MG63 (cell line): Measurements from ENCODE around the gene DYNLT2. TPM values are rescaled to one million over a fixed set of nuclear protein-coding genes. Genes with fewer than 3 reads are reported as not detected.

ENCODE experiments used
- DNase-seq: peaks from one replicate; pipeline ENCODE4 v3.0.0-alpha.2; 2020
- H3K27me3 ChIP-seq: fragments of 250-450 bp; sonication (Bioruptor Pico); 2 replicates; pipeline ENCODE4 v1.5.1; 2020; ENCODE audit warnings: mild to moderate bottlenecking, moderate library complexity
- H3K36me3 ChIP-seq: fragments of 250-450 bp; sonication (Bioruptor Pico); 2 replicates; pipeline ENCODE4 v1.5.1; 2020; ENCODE audit warnings: mild to moderate bottlenecking, moderate library complexity
- H3K4me3 ChIP-seq: fragments of 250-450 bp; sonication (Bioruptor Pico); 2 replicates; pipeline ENCODE4 v1.5.1; 2020; ENCODE audit warnings: mild to moderate bottlenecking, moderate library complexity
- H3K9me3 ChIP-seq: fragments of 250-450 bp; sonication (Bioruptor Pico); 2 replicates; pipeline ENCODE4 v1.5.1; 2020; ENCODE audit warnings: mild to moderate bottlenecking, moderate library complexity
- total RNA-seq: library from RNA; depleted of rRNA; stranded (reverse); fragments of >200 nt; shearing (Covaris generic); gene quantifications from 2 replicates; pipeline ENCODE4 v1.2.3, GENCODE V29; 2014; ENCODE audit warnings: low replicate concordance; rRNA removed

DYNLT2 gene
- total RNA-seq = 0.10 TPM in 1 of 2 replicates, not detected in the other

DNA sequence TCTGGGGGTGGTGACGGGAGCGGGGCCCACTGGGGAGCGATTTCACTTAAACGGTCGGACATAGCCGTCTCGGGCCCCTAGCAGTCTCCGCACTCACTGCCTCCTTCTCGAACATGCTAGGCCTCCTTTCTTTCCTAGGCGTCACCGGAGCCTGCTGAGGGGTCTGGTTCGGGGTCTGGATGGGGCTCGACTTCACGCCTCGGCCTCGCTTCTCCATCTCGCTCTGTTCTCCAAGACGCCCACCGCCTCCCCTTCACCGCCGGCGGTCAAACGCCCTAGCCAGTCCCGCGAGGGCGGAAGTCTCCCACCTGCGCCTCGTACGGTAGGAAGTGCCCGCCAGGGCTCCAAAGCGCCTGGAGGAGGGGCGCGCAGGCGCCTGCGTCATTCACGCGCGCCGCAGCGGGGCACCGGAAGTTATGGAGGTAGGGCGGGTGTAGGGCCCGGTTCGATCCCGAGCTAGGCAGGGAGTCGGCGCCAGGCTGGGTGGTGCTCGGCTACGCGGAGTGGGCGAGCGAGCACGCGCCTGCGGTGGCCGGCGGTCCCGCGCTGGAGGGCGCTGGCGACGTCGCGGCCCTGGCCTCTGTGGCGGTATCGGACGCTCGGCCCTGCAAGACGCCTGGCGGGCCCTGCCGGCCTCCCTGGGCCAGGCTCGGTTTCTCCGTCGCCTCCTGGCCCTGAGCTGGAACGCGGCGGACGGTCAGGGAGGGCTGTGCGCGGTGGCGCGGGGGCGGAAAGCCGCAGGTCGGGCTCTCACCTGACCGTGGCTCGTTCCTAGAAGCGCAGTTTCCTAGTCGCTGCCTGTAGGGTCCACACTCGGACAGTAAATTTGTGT is at the start of gene DYNLT2, which contains the start of gene ERMARD:
Gene DYNLT2 (minus strand): TSS at position 331 of the 832 bp plus-strand sequence. CDS start 114 bp downstream, at position 217.
Gene ERMARD (plus strand): TSS at position 381 of the 832 bp plus-strand sequence. CDS start 36 bp downstream, at position 417.
- H3K9me3 ChIP-seq = no peaks in the 10 kb centered on the region
- H3K27me3 ChIP-seq = no peaks in the 10 kb centered on the region
- peaks cover 12% of the 10 kb centered on the region for H3K36me3 ChIP-seq
- DNase-seq = peak; percentile 93
- peak within 1 kb of the TSS; percentile 72 for H3K4me3 ChIP-seq

DNA sequence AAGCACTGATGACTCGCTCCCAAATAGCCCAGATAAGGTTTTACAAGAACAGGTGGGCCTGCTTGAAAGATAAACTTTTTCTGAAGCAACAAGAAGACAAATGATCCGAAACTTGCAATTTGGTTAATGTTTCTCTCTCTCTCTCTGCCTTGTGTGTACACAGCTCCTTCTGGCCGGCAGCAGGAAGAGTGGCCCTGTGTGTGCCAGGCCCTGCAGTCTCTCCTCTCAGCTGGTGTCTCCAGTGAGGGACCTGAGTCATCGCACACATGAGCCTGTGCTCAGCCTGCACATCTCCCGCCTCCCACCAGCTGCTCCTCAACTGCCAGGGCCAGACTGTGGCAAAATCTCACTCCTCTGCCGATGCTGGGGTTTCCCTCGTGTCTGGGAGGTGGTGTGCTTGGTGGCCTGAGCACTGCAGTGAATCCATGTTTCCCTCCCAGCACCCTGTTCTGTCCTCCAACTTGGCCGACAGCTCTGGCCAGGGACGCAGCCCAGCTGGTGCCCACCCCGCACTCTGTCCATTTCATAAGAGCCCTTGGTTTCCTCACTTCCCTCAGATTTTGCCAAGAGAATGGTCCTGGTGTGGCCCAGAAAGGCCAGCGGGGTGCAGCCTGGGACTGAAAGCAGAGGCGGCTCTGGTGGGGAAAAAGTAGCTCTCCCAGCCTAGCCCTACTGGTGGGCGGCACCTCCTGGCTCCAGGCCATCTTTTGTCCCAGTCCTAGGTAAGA is 49.5 kb upstream of the DYNLT2 start:
- DNase-seq = peak; percentile 82
- H3K9me3 ChIP-seq = no peaks in the 10 kb centered on the region
- H3K36me3 ChIP-seq = no peaks in the 10 kb centered on the region
- peaks cover 3% of the 10 kb centered on the region for H3K27me3 ChIP-seq
- H3K4me3 ChIP-seq = no peak overlapping the region

GRCh38 chr6:169800116-169800667 is 48.8 kb upstream of the DYNLT2 start:
- no peaks in the 10 kb centered on the region for H3K9me3 ChIP-seq
- H3K36me3 ChIP-seq = no peaks in the 10 kb centered on the region
- peaks cover 3% of the 10 kb centered on the region for H3K27me3 ChIP-seq
- H3K4me3 ChIP-seq = no peak overlapping the region
- no peak for DNase-seq

DNA sequence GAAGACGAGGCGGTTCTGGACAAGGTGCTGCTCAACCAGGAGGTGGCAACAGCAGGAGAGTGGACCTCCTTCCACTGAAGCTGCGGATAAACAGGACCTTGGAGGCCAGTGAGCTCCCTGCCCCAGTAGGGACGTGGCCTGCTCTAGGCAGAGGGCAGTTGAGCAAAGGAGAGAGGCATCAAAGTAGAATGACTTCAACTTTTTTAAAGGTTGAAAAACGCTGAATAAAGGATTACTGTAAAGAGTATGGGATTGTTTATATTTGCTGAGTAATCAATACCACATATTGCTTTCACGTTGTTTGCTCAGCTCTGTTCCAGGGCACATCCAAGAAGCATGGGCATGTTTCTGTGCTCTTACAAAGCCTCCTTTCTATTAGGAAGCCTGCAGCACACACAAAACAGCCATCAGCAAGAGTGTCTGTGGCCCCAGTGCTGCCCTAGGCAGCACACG is 48.1 kb upstream of the DYNLT2 start:
- Histone ChIP-seq H3K9me3 (no peaks in the 10 kb centered on the region), H3K36me3 (no peaks in the 10 kb centered on the region), H3K4me3 (no peak overlapping the region), H3K27me3 (no peaks in the 10 kb centered on the region; the same call in none of the 2 replicates)
- DNase-seq = no peak

DNA sequence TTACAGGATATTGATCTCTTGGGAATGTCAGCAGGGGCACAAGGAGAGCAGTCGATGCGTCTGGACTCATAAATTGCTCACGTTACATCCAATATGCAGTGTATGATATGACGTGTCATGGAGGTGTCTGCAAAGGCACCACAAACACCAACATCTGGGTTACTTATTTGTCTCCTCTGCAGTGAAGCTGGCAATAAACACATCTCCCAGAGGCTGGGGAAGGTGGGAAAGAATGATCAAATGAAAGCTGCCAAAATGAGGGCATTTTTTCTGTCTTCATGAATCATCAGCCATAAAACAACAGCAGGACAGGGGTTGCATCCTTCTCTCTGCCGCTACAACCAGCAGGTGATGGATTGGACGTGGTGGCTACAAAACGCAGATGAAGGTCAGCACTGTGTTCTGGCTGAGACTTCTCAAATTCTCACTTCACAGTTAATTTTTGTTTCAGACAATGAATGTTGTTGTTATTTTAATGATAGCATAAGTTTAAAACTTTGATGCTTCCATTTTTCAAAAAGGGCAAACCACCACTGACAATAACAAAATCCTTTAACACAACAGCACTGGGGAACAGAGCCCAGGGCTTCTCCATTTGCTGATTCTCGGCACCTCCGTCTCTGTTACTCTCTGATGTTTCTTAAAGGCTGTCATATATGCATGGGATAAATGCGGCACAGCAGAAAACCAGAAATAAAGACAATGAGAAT is 47.5 kb upstream of the DYNLT2 start:
- Histone ChIP-seq H3K4me3 (no peak overlapping the region), H3K9me3 (no peaks in the 10 kb centered on the region), H3K27me3 (no peaks in the 10 kb centered on the region; the same call in none of the 2 replicates), H3K36me3 (no peaks in the 10 kb centered on the region)
- DNase-seq = no peak

DNA sequence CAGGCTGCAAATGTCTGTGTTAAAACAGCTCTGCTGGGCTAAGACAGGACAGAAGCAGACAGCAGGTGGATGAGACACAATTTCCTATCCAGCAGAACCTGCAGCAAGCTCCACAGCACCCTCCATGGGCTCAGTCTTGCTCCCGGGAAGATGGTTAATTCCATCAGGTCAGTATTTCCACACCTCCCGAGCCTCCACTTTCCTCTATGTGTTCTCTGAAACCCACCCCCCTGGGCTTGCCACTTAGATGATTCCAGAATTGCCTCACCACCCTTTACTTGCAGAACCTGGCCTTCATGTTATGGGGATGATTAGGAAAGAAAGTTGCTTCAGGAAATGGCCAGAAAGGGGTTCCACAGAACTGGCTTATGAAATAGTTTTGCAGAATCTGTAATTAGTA is 43.8 kb upstream of the DYNLT2 start:
- no peaks in the 10 kb centered on the region for H3K9me3 ChIP-seq
- no peak overlapping the region for H3K4me3 ChIP-seq
- DNase-seq = no peak
- H3K36me3 ChIP-seq = no peaks in the 10 kb centered on the region
- H3K27me3 ChIP-seq = no peaks in the 10 kb centered on the region; the same call in 1 of the 2 replicates

DNA sequence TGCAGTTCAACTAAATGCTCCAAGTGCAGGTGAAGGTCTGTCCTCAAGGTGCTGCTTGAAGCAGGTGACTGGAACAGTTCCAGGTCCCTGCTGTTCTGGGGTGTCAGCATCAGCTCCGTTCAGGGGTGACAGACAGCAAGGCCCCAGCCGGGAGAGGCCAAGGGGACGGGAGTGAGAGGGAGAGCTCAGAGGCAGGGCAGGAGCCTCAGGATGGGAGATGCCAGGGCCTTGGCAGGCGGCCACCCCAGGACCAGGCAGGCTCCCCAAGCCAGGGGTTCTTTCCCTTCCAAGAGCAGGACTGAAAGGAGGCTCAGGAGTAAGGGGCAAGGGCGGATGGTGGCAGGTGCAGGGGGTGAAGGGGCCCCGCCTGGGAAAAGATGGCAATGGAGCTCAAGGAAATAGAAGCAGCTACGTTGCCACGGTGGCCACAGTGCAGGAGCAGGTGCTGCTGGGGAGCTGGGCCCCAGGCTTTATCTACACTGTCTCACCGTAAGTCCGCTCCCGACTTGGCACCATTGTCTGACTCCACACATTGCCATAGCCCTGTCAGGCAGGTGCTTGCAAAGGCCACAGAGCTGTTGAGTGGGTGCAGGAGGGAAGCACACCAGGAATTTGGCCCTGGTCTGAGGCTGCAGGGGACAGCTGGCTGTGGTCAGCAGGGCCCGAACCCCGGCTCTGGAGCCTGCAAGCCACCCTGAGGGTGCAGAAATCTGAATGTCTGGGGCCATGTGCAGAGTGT is 43.1 kb upstream of the DYNLT2 start:
- Histone ChIP-seq H3K36me3 (no peaks in the 10 kb centered on the region), H3K4me3 (no peak overlapping the region), H3K9me3 (no peaks in the 10 kb centered on the region), H3K27me3 (no peaks in the 10 kb centered on the region; the same call in 1 of the 2 replicates)
- DNase-seq = no peak

- no peaks in the 10 kb centered on the region for H3K36me3 ChIP-seq
- no peaks in the 10 kb centered on the region for H3K9me3 ChIP-seq
- no peaks in the 10 kb centered on the region; the same call in 1 of the 2 replicates for H3K27me3 ChIP-seq
- DNase-seq = no peak
- H3K4me3 ChIP-seq = no peak overlapping the region
Observed at GRCh38 chr6:169793408-169793807, 42.0 kb upstream of the DYNLT2 start.

- Histone ChIP-seq H3K4me3 (no peak overlapping the region), H3K9me3 (no peaks in the 10 kb centered on the region), H3K36me3 (no peaks in the 10 kb centered on the region), H3K27me3 (no peaks in the 10 kb centered on the region; the same call in 1 of the 2 replicates)
- no peak for DNase-seq
Observed at GRCh38 chr6:169792306-169793015, 41.1 kb upstream of the DYNLT2 start.

- DNase-seq = no peak
Observed at GRCh38 chr6:169791721-169792131, 40.4 kb upstream of the DYNLT2 start.

GRCh38 chr6:169789944-169790927 is 38.9 kb upstream of the DYNLT2 start:
- Histone ChIP-seq H3K4me3 (peak overlapping the region; percentile 45), H3K36me3 (no peaks in the 10 kb centered on the region), H3K27me3 (no peaks in the 10 kb centered on the region), H3K9me3 (no peaks in the 10 kb centered on the region)
- DNase-seq = peak; percentile 74

More at GRCh38 chr6:169791721-169792131, 40.4 kb upstream of the DYNLT2 start:
- H3K36me3 ChIP-seq = no peaks in the 10 kb centered on the region
- H3K9me3 ChIP-seq = no peaks in the 10 kb centered on the region
- no peaks in the 10 kb centered on the region for H3K27me3 ChIP-seq
- H3K4me3 ChIP-seq = no peak overlapping the region

- DNase-seq = no peak
- H3K36me3 ChIP-seq = no peaks in the 10 kb centered on the region
- no peaks in the 10 kb centered on the region for H3K27me3 ChIP-seq
- peak overlapping the region; percentile 45 for H3K4me3 ChIP-seq
- H3K9me3 ChIP-seq = no peaks in the 10 kb centered on the region
Observed at GRCh38 chr6:169789146-169789943, 38.0 kb upstream of the DYNLT2 start.

GRCh38 chr6:169788809-169789145 is 37.4 kb upstream of the DYNLT2 start:
- Histone ChIP-seq H3K27me3 (no peaks in the 10 kb centered on the region), H3K36me3 (no peaks in the 10 kb centered on the region), H3K9me3 (no peaks in the 10 kb centered on the region), H3K4me3 (no peak overlapping the region)
- no peak for DNase-seq

- H3K27me3 ChIP-seq = no peaks in the 10 kb centered on the region
- no peak overlapping the region for H3K4me3 ChIP-seq
- no peaks in the 10 kb centered on the region for H3K9me3 ChIP-seq
- DNase-seq = no peak
- H3K36me3 ChIP-seq = 0 out of 2 replicates have a peak, but pooled peaks cover 2% of the 10 kb centered on the region
Observed at GRCh38 chr6:169787797-169788196, 36.4 kb upstream of the DYNLT2 start.
